Measurements from ENCODE around the gene SAT2. TPM values are rescaled to one million over a fixed set of nuclear protein-coding genes. Genes with fewer than 3 reads are reported as not detected.
A peak's percentile ranks its signal among the peaks of the same experiment; 100 is the strongest.

SAT2 gene
- total and polyA plus RNA-seq, 2 of the 13 experiments (the other 11 are each of a cell fraction or from before 2014, with no cell fraction given): 37.6 to 93.7 TPM

DNA sequence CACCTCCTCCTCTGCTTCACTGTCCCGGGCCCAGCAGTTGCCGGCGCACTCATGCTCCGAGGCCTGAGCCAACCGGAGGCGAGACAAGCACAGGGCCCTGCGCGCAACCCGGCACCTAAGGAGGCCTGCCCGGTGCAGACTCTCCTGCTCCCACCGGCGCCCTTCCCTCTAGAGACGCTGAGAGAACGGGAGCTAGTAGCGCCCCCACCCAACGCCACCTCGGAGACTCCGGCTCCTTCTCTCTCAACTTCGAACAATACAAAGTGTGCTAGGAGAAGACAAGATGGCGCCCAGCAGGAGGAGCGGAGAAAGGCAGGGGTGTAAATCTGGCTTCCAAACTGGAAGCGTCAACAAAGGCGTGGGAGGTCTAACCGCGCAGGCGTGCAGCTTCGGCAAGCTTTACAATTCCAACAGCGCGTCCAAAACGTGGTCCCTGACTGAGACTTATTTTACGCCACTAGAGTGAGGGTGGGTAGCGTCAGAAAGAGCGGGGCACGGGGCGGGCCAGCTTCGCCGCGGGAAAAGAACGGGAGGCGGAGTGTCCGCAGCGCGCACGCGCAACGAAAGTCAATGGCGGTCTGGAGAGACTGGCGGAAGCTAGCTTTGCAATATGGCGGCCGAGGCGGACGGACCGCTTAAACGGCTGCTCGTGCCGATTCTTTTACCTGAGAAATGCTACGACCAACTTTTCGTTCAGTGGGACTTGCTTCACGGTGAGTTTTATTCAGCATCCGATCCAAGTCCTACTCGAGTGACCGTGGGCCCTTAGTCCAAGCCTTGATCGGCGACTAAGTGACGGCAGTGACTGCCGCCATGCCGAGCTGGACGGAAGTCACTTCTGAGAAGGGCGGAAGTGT is 44.1 kb downstream of the SAT2 start, which contains the start of gene MPDU1 (continued):
- TF ChIP-seq EP300 (IDR thresholded peaks at IDR 0.05; ENCODE audit: low read depth in 2 of 2, low read length in 2 of 2) (0 out of 4 replicates have a peak, but pooled peaks of 1 of the 2 experiments have one; percentile 18), EP300 (CRISPR knock-in tag; IDR thresholded peaks at IDR 0.05; ENCODE audit: borderline replicate concordance) (peak; percentile 8; the same call in 1 of the 2 replicates), RBFOX2 (IDR thresholded peaks at IDR 0.05; ENCODE audit: low read depth, low read length) (peak; percentile 84), ZNF484 (CRISPR knock-in tag; IDR thresholded peaks at IDR 0.05; ENCODE audit: borderline replicate concordance, low read depth) (peak; percentile 50; the same call in 1 of the 2 replicates), ZNF232 (CRISPR knock-in tag; IDR thresholded peaks at IDR 0.05; ENCODE audit: borderline replicate concordance) (no peak; the same call in 1 of the 2 replicates), KAT8 (CRISPR knock-in tag; IDR thresholded peaks at IDR 0.05) (peak; percentile 95), ZNF776 (CRISPR knock-in tag; IDR thresholded peaks at IDR 0.05) (no peak), PAX8 (CRISPR knock-in tag; IDR thresholded peaks at IDR 0.05; ENCODE audit: borderline replicate concordance) (no peak), ZNF17 (CRISPR knock-in tag; IDR thresholded peaks at IDR 0.05) (0 out of 2 replicates have a peak, but pooled peaks have one; percentile 65), ZNF850 (CRISPR knock-in tag; conservative IDR thresholded peaks at IDR 0.05) (no peak), NBN (conservative IDR thresholded peaks at IDR 0.05) (no peak), ZNF777 (CRISPR knock-in tag; IDR thresholded peaks at IDR 0.05) (peak; percentile 70), TBX3 (IDR thresholded peaks at IDR 0.05; ENCODE audit: borderline replicate concordance) (no peak), KDM5B (CRISPR knock-in tag; IDR thresholded peaks at IDR 0.05; ENCODE audit: borderline replicate concordance) (peak; percentile 80; the same call in 1 of the 2 replicates), HOXA3 (CRISPR knock-in tag; IDR thresholded peaks at IDR 0.05) (peak; percentile 99), ZNF564 (CRISPR knock-in tag; IDR thresholded peaks at IDR 0.05) (peak; percentile 72; the same call in 1 of the 2 replicates), CCDC6 (CRISPR knock-in tag; IDR thresholded peaks at IDR 0.05) (peak; percentile 55; the same call in 1 of the 2 replicates), SRSF4 (IDR thresholded peaks at IDR 0.05; ENCODE audit: low read depth, low read length, poor library complexity, severe bottlenecking) (no peak), MAZ (IDR thresholded peaks at IDR 0.05; ENCODE audit: borderline replicate concordance, low read depth, low read length) (0 out of 2 replicates have a peak, but pooled peaks have one; percentile 53), MAZ (CRISPR knock-in tag; IDR thresholded peaks at IDR 0.05; ENCODE audit: low read depth) (peak; percentile 72), ZNF282 (IDR thresholded peaks at IDR 0.05; ENCODE audit: partially characterized antibody) (no peak), HOXA5 (CRISPR knock-in tag; IDR thresholded peaks at IDR 0.05) (peak; percentile 86), HOXA7 (CRISPR knock-in tag; IDR thresholded peaks at IDR 0.05) (no peak), NPAS2 (CRISPR knock-in tag; IDR thresholded peaks at IDR 0.05; ENCODE audit: borderline replicate concordance) (no peak), AHR (CRISPR knock-in tag; IDR thresholded peaks at IDR 0.05) (no peak; the same call in 1 of the 2 replicates)
- TF ChIP-seq, protein P1, sequence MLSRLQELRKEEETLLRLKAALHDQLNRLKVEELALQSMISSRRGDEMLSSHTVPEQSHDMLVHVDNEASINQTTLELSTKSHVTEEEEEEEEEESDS (CRISPR knock-in tag; IDR thresholded peaks at IDR 0.05; ENCODE audit: borderline replicate concordance): no peak
- TF ChIP-seq, protein P2, sequence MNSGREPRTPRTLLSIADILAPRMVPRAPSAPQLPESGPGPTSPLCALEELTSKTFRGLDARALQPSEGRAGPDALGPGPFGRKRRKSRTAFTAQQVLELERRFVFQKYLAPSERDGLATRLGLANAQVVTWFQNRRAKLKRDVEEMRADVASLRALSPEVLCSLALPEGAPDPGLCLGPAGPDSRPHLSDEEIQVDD (CRISPR knock-in tag; IDR thresholded peaks at IDR 0.05; ENCODE audit: borderline replicate concordance): no peak
- TF ChIP-seq, protein P3, sequence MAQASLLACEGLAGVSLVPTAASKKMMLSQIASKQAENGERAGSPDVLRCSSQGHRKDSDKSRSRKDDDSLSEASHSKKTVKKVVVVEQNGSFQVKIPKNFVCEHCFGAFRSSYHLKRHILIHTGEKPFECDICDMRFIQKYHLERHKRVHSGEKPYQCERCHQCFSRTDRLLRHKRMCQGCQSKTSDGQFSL (CRISPR knock-in tag; IDR thresholded peaks at IDR 0.05): peak; percentile 19; the same call in 1 of the 2 replicates
- TF ChIP-seq, protein P4, sequence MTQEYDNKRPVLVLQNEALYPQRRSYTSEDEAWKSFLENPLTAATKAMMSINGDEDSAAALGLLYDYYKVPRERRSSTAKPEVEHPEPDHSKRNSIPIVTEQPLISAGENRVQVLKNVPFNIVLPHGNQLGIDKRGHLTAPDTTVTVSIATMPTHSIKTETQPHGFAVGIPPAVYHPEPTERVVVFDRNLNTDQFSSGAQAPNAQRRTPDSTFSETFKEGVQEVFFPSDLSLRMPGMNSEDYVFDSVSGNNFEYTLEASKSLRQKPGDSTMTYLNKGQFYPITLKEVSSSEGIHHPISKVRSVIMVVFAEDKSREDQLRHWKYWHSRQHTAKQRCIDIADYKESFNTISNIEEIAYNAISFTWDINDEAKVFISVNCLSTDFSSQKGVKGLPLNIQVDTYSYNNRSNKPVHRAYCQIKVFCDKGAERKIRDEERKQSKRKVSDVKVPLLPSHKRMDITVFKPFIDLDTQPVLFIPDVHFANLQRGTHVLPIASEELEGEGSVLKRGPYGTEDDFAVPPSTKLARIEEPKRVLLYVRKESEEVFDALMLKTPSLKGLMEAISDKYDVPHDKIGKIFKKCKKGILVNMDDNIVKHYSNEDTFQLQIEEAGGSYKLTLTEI (CRISPR knock-in tag; conservative IDR thresholded peaks at IDR 0.05): no peak

All from HepG2 (cell line).